ENCODE results near the gene PTPRD. TPM values are rescaled to one million over a fixed set of nuclear protein-coding genes. Genes with fewer than 3 reads are reported as not detected.

The PTPRD gene
- polyA plus RNA-seq, 1 donor = 145 TPM

DNA sequence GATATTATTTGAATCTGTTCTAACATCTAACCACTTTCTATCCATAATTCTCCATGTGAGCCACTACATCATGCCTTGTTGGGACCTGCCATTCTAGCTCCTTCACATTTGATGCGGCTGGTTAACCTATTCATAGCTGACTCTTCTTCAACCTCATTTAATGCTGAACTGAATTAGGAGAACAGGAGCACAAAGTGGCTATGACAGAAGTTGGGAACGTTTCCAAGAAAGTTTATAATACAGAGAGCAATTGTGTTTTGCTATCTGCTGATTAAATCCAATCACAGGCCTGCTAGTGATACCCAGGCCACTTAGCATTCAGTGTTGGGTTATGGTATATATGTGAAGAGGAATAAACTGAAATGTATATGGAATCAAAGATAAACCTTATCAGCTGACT, 440.3 kb downstream of the PTPRD start:
- DNase-seq = no peak

DNA sequence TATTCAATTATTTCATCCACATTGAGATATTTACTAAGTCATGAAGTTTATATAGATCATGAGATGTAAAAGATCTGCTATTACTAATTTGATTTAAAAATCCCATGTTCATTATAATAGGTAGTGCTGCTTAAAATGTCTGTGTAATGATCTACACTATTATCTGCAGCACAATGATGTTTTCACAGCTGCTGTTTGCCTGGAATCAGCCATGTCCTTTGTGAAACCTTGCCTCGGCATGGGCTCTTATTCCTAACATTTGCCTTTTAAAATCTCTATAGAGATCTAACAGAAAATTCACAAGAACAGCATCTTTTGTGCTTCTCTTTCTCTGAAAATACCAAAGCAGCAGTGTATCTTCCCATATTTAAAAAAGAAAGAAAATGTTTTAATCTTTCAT, 444.6 kb downstream of the PTPRD start:
- DNase-seq = no peak

- no peak for DNase-seq
Measured at GRCh38 chr9:10148796-10149195, 464.0 kb downstream of the PTPRD start.

- no peak for DNase-seq
Measured at GRCh38 chr9:10146517-10147331, 466.1 kb downstream of the PTPRD start.

- no peak for DNase-seq
Measured at GRCh38 chr9:10144355-10144754, 468.4 kb downstream of the PTPRD start.

GRCh38 chr9:10135553-10135952, 477.2 kb downstream of the PTPRD start:
- no peak for DNase-seq

DNA sequence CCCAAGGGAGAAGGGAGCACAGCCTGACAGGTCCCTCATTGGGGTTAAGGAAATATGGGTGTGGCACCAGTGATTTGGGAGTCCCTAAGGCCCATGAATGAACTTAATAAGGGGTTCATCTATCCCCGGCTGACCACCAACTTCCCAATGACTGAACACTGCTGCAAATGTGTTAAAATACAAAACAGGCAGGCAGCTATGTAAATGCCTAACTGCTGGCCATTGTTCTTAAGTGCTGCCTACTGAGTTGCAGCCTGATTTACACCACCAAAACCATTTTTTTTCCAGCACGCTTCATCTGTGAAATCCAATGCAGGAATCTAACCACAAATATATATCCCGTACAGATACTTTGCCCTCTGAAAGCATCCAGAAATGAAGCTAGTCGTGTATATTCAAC, 478.5 kb downstream of the PTPRD start:
- no peak for DNase-seq

GRCh38 chr9:10130061-10130675, 482.6 kb downstream of the PTPRD start:
- no peak for DNase-seq

- no peak for DNase-seq
Measured at GRCh38 chr9:10127867-10128266, 484.9 kb downstream of the PTPRD start.

- DNase-seq = no peak
Measured at GRCh38 chr9:10112798-10113197, 500.0 kb downstream of the PTPRD start.

DNA sequence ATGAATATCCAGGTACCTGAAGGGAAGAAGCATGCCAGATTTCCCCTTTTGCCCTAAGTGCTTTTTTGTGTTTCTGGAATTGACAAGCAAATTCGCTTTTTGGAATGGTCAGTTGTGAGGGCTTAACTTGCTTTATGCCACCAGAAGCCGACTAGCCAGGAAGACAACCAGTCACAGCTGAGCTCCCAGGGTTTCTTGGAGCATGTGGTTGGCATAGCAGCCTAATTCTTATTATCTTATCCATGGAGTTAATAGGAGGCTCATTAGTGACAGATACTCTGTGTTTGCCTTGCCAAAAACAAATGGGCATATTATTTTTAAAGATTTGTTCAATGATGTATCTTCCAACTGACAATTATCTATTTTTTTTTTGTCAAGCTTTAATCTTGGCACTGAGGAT, 500.7 kb downstream of the PTPRD start:
- DNase-seq = no peak

DNA sequence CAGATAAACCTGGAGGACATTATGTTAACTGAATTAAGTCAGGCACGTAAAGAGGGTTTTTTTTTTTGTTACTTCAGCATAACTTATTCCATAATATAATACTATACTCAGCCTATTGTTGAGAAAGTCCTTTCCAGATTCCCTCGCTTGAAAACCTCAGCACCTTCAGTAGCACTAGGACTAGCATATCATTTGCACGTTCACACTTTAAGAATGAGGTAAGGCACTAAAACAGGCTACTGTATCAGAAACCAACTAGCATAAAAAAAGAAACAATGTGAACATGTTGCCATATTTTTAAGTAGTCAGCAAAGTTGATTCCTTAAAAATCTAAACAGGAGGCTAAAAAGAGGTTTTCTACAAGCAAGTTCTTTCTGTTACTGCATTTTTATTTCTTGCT, 504.0 kb downstream of the PTPRD start:
- DNase-seq = no peak

GRCh38 chr9:10104774-10105173, 508.0 kb downstream of the PTPRD start:
- no peak for DNase-seq

DNA sequence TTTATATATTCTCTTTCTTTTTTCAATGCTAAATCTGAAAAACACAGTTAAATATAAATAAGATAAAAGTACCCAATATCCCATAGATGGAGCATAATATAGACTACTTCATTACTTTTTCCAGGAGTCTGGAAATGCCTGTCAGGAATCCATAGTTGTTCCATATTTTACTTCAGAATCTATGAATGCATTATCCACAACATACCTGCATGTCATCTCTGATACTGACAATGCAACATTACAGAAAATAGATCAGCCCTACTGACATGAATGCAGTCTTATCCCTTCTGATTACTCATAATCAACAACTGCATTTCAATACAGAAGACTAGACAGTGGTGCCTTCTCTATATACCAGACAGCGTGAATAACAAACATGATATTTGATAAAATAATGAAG, 517.6 kb downstream of the PTPRD start:
- no peak for DNase-seq

- no peak for DNase-seq
Measured at GRCh38 chr9:10094563-10094962, 518.2 kb downstream of the PTPRD start.

DNA sequence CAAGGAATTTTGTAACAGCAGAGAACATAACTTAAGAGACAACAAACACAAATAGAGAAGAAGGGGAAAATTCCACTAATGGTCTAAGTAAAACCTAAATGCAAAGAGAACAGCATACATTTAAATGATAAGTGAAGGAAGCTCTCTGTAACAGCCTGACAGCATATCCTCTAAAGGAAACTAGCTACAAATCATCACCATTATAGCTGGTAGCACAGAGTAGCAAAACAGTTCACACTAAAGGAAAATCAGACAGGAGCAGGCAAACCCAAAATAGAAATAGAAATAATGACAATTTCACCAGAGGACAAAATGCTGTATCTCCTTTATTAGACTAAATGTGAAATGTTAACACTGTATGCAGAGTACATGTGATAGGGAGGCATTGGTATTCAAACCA, 532.8 kb downstream of the PTPRD start:
- no peak for DNase-seq

DNA sequence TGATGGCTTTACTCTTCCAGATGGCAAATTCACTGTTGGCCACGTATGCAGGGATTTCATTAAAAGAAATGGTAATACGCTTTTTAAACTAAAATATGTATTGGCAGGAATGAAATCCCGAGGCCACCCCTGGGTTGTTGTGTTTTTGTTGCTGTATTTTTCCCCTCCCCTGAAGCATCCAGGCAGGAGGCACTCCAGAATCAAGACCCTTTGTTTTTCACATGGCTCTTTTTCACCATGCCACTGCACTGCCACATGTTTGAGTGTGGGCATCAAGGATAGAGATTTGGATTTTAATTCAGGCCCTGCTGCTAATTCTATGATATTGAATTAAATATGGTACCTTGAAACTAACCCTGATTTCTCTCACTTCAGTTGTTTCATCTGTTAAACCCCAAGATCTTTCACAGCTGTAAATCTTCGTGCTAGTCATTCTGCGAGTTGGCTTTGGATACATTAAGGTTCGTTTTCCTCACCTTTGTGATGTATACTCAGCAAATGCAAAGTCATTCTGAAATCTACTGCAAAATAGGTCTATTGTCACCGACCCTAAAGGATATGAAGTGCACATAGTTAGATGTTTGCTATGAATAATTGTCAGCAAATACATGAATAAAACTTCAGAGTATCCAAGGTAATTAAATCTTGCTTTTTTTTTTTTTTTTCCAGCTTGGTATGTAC, 533.4 kb downstream of the PTPRD start:
- DNase-seq = no peak

DNA sequence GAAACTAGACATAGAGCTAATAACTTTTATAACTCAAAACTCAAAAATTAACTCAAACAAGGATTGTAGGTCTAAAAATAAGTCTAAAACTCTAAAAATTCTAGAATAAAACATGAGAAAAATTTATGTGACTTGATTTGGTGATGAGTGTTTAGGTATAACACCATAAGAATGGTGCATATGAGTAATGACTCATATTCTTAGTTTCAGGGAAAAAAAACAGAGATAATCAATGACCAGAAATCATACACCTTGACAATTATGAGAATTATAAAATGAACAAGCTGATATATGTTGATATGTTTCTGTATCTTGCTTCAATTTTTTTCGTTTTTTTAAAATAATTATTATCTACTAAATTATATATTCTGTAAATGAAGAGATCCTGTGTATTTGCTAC, 541.2 kb downstream of the PTPRD start:
- no peak for DNase-seq

GRCh38 chr9:10062629-10063395, 550.0 kb downstream of the PTPRD start:
- no peak for DNase-seq

- DNase-seq = no peak
Measured at GRCh38 chr9:10059044-10059443, 553.8 kb downstream of the PTPRD start.

- no peak for DNase-seq
Measured at GRCh38 chr9:10055886-10056395, 556.9 kb downstream of the PTPRD start.

GRCh38 chr9:10054456-10054855, 558.3 kb downstream of the PTPRD start:
- no peak for DNase-seq

Measured in left kidney (tissue), 2 donors.